ENCODE data around the gene CYP27B1. TPM values are rescaled to one million over a fixed set of nuclear protein-coding genes. Genes with fewer than 3 reads are reported as not detected.

Gene CYP27B1
- polyA plus RNA-seq, 3 donors: 3.0 to 4.2 TPM; not detected in 1

DNA sequence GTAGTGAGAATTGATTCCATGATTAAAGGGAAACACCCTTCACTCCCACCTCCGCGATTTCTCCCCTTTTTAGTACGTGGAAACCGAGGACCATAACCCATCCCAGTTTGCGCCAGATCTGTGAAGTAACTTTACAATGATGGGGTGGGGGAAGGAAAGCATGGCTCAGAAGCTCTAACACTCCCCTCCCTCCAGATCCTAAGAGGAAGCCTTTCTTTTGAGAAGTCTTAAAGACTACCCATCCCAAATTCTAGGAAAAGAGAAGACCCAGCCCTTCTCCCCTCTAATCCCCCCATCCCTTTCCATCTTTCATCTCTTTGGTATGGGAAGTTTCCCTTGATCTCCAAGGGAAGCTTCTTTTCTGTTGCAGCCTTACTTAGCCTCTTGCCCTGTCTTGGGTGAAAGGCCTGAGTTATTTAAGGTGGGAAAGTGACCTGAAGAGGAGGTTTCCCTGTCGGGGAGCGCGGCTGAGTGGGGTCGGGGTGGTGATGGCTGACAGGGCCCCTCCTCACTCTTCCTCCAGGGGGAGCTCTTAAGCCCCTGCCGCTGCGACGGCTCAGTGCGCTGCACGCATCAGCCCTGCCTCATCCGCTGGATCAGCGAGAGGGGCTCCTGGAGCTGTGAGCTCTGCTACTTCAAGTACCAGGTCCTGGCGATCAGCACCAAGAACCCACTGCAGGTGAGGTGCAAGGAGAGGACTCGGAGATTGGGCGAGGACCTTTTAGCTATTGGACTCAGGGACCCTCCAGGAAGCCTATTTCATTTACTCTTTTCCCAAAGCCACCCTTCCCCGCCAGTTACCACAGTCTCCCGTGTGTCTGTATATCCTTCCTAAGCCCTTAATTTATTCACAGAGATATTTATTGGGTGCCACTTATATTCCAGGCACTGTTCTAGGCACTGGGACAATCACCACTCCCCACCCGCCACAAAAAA lies 10.2 kb downstream of the CYP27B1 start:
- 36 to 55% (median 46%) methylated on average over 21 to 22 of the region's 22 CpGs for WGBS, 3 donors
- no peak overlapping the region for H3K27ac ChIP-seq (ENCODE audit: low read depth, low read length)

DNA sequence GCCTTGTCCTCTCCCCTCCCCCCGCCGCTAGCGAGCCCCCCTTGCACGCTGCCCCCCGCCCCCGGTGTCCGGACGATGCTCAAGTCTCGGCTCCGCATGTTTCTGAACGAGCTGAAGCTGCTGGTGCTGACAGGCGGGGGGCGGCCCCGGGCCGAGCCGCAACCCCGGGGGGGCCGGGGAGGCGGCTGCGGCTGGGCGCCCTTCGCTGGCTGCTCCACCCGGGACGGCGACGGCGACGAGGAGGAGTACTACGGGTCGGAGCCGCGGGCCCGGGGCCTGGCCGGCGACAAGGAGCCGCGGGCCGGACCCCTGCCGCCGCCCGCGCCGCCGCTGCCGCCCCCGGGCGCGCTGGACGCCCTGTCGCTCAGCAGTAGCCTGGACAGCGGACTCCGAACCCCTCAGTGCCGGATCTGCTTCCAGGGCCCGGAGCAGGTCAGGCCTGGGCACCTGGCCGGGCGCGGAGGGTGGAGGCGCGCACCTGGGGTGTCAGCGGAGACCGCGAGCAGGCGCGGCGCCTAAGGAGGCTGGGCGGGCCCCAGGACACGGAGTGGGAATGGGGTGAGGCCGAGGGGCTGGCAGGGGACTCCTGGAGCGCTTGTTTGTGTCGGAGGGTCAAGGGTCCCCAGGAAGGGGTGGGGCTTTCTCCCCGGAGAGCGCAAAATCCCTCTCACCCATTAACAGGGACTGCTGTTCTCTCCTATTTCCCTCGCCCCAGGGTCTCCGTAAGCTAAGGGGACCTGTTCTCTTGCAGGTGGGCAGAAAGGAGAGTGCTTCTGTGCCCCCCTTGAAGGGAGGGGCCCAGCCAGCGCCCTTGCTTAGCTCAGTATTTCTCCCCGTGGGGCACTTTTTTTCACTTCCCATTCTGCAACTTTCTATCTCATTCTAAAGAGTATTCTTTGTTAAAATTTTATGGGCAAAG lies 11.2 kb downstream of the CYP27B1 start:
- no peak overlapping the region for H3K27ac ChIP-seq (ENCODE audit: low read depth, low read length)
- 1 to 3% (median 1%) methylated on average over 58 to 75 of the region's 76 CpGs for WGBS, 3 donors

DNA sequence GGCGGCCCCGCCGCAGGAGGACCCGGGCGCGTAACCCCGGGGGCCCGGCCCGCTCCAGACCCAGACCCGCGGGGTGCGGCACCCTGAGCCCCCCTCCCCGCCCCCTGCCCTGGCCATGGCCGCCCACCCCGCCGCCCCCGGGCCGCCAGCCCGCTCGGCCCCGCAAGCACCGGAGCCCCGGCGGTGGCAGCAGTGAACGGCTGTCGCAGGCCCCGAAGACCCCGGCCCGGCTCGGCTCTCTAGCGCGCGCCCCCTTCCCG lies 11.8 kb downstream of the CYP27B1 start:
- WGBS, 3 donors: 0% methylated on average over 1 to 34 of the region's 34 CpGs
- H3K27ac ChIP-seq (ENCODE audit: low read depth, low read length): no peak overlapping the region

DNA sequence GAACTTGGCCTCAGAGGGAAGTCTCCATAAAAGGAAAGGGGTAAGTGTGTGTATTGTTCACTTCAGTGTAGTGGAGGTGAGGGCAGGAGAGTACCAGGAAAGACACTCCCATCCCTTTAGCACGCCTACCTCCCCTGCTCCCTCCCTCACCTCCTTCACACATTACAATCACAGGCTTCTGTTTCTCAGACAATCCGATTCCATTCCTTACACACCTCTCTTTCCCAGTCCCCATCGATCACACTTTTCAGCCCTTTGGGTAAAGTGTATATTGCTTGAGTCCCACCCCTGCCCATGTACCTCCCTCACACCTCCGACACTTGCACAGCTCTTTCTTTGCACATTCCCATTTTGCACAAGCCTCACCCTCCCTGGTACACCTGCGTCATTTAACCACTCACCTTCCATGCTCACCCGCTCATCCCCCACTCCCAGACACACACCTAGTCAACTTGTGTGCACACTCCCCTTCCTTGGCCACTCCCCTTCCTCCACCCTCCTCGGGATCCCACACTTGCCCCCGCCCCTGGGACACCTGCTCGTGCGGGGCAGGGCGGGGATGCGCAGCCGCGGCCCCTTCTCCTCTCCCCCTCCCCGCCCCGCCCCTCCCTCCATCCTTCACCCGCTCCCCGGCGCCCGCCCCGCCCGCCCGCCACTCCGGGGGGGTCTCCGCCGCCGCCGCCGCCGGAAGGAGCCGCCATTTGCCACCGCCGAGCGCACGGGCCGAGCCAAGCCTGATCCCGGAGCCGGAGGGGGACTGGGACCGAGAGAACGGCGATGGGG lies 12.3 kb downstream of the CYP27B1 start, which contains the start of gene MARCHF9:
MARCHF9 (plus strand) TSS at position 693 of the 783 bp plus-strand sequence. CDS start 426 bp downstream, outside the sequence.
- 1 to 2% (median 2%) methylated on average over 17 to 39 of the region's 41 CpGs for WGBS, 3 donors
- H3K27ac ChIP-seq (ENCODE audit: low read depth, low read length): no peak within 1 kb of the TSS

DNA sequence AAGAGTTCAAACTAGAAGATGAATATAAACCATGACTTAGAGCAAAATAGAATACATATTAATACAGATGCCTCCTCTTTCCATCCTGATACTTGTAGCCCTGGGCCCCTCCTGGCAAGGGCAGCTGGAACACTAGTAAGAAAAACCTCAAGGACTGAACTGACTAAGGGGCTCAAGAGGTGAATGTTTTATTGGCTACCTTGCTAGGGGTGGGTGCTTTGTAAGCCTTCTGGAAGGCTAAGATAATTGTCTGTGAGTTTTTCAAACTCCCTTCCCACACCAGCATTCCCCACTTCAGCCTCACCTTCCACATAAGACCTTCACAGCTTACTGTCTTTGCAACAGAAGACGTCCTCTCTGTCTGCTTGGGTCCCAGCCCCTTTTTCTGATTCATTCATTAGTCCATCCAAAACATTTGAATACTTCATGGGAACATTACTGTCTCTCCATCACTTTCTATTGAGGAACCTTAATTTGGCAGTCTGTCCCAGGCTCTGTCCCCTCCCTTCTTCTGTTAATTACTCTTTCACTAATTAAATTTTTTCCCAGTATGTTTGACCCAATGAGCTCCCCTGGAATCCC lies 13.0 kb downstream of the CYP27B1 start:
- H3K27ac ChIP-seq (ENCODE audit: low read depth, low read length): no peak overlapping the region
- 22 to 41% (median 40%) methylated on average over 1 of the region's 1 CpG for WGBS, 3 donors

DNA sequence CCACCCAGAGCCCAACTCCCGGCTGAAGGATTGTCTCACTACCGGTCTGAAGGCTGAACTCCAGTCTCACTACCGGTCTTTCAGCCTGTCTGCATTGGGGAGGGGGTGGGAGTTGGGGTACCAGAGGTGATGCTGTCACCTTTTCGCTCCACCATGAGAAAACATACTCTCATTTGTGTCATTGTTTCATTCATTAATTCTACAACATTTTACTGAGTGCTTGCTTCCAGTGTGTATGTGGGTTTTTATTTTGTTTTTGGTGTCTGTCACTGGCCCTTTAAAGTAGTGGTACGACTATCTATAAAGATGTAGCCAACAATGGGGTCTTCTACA lies 14.2 kb downstream of the CYP27B1 start:
- 1 to 3% (median 2%) methylated on average over 5 of the region's 5 CpGs for WGBS, 3 donors
- no peak overlapping the region for H3K27ac ChIP-seq (ENCODE audit: low read depth, low read length)

DNA sequence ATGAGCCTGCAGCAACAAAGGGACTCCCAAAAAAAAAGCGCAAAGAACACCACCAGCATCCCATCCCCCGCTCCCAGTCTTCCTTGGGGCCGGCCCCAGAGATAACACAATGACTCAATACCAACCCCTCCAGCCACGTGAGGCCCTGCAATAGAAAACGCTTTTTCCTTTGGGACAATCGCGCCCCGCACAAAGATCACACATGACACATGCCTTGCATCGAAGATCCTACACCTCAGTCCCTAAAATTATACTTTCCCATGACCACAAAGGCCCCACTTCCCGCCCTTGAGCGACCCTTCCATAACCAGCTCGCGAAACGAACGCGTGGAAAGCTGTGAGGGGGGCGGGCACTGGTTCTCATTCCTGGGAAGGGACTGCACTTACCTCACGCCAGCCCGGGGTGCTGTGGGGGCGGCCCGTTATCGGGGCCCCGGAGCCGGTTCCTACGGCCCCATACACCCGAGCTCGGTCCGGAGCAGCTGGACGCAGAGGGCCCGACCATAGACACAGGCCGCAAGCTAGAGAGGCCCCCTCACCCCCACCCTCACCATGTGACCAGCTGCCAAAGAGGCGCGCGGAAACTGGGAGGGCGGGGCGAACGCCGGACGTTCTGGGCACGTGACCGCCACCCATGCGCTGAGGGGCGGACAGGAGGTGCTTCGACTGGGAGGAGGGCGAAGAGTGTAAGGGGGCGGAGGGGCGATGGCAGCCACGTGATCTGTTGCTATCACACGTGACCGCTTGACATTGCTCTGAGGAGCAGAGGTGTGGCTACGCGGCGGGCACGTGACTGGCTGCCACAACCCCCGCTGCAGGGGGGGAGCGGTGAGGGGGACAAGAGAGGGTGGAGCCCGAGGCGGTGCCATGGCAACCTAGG lies 14.8 kb downstream of the CYP27B1 start, which contains the start of gene CDK4:
CDK4 (minus strand) TSS at position 523 of the 880 bp plus-strand sequence. CDS start 593 bp downstream, outside the sequence.
- WGBS, 3 donors: 0 to 1% (median 1%) methylated on average over 58 of the region's 58 CpGs
- H3K27ac ChIP-seq (ENCODE audit: low read depth, low read length): no peak within 1 kb of the TSS

DNA sequence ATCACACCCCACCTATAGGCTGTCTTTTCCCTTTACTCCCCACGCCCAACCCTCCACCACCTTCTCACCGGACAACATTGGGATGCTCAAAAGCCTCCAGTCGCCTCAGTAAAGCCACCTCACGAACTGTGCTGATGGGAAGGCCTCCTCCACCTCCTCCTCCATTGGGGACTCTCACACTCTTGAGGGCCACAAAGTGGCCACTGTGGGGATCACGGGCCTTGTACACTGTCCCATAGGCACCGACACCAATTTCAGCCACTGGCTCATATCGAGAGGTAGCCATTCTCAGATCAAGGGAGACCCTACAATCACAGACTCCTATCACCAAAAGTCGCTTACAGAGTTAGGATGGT lies 15.5 kb downstream of the CYP27B1 start:
- 9 to 10% (median 9%) methylated on average over 8 of the region's 8 CpGs for WGBS, 3 donors
- H3K27ac ChIP-seq (ENCODE audit: low read depth, low read length): no peak overlapping the region

DNA sequence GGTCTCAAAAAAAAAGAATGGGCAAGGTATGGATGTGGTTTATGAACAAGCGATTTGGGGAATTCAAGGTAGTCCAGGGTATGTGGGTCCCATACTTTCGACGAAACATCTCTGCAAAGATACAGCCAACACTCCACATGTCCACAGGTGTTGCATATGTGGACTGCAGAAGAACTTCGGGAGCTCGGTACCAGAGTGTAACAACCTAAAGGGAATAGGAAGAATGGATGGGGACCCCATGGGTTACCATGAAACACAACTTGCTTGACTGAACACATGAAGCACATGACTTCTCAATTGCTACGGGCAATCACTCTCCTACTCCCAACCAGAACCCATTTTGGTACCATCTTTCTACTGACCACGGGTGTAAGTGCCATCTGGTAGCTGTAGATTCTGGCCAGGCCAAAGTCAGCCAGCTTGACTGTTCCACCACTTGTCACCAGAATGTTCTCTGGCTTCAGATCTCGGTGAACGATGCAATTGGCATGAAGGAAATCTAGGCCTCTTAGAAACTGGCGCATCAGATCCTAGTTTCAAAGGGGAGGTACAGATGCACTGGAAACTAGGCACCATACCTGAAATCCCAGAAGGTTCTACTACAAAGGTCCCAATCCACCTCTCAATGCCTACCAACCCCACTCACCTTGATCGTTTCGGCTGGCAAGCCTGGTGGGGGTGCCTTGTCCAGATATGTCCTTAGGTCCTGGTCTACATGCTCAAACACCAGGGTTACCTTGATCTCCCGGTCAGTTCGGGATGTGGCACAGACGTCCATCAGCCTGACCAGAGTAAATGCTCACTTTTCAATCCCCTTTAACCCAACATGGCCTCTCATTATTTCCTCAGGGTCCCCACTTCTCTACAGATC lies 16.1 kb downstream of the CYP27B1 start:
- no peak overlapping the region for H3K27ac ChIP-seq (ENCODE audit: low read depth, low read length)

DNA sequence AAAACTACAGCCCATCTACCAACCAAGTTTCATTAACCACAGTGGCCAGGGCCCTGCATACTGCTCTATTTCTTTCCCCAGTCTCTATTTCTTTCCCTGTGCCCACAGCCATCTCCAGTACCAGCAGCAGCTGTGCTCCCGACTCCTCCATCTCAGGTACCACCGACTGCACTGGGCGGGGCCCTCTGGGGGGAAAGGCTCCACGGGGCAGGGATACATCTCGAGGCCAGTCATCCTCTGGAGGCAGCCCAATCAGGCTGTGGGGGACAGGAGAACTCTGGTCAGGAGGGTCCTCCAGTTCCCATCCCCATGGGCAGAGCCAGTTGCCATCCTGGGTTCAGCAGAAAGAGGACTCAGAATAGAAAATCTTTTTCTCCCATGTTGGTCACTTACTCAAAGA lies 17.8 kb downstream of the CYP27B1 start:
- H3K27ac ChIP-seq (ENCODE audit: low read depth, low read length): no peak overlapping the region
- 89 to 96% (median 92%) methylated on average over 5 of the region's 5 CpGs for WGBS, 3 donors

More for the DNA sequence above, 16.1 kb downstream of the CYP27B1 start:
- 89 to 91% (median 89%) methylated on average over 15 of the region's 15 CpGs for WGBS, 3 donors

DNA sequence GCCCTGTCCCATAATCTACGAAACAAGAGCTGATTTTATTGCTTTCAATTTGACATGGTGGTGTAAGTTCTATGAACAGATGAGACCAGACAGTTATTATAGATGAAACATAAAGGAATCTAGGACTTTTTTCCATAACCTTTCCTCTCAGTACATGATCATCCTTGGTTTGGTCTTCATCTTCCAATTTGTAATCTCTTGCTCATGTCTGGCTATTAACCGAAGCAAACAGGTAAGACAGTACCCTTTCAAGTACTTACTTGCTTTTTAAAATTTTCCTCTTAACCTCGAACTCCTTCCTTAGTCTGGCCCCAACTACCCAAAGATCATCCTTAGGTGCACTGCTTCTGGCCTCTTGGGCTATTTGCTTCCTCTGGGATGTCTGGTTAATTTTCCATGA lies 20.9 kb downstream of the CYP27B1 start:
- WGBS, 3 donors: 88 to 92% (median 88%) methylated on average over 3 of the region's 3 CpGs
- peak overlapping the region; percentile 96 for H3K27ac ChIP-seq (ENCODE audit: low read depth, low read length)

DNA sequence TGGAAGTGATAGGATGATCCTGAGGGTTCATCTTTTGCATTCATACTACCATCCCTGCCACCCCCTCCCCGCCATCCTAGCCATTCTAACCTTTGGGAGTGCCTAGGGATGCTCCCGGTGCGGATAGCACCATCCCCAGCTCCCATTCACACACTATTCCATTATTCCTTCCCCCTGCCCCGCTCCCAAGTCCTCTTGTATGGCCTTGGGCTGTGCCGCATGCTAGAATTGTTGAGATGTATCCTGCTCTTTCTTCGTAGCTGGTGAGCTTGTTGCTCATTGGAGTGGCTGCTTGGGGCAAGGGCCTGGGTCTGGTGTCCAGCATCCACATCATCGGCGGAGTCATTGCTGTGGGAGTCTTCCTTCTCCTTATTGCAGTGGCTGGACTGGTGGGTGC lies 21.4 kb downstream of the CYP27B1 start:
- WGBS, 3 donors: 30 to 45% (median 36%) methylated on average over 8 of the region's 8 CpGs

DNA sequence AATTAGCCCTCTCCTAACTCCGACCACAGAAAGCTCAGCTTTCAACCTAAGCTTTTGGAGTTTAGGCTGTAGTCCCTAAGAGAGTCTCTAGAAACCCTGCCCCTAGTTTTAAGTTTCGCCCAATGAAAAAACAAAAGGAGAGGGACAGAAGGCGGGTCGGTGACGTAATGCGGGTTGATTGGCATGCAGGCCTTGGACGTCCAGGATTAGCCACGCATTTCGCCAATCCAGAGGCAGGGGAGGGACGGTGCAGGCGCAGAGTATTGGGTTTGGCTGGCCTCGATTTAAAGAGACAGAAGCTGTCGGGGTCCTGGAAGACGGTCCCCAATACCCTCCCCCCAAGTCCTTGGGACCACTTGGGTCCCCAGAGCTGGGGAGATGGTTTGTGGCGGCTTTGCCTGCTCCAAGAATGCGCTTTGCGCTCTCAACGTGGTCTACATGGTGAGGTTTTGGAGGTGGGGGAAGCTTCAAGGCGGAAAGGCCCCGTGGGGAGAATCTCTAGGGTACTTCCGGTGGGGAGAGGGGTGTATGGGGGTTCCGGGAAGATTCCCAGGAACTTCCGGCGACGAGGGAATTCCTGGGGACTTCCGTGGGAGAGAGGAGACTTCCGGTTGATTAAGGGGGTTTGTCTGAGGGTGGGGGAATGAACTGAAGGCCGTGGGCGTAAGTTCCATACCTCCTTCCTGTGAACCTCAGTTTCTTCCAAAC lies 21.9 kb downstream of the CYP27B1 start, which contains the start of gene TSPAN31:
TSPAN31 (plus strand) TSS at position 263 of the 708 bp plus-strand sequence; CDS start at position 379, 116 bp downstream.
- 0 to 1% (median 0%) methylated on average over 29 of the region's 29 CpGs for WGBS, 3 donors
- peak within 1 kb of the TSS; percentile 96 for H3K27ac ChIP-seq (ENCODE audit: low read depth, low read length)

More for the DNA sequence above, 21.4 kb downstream of the CYP27B1 start:
- H3K27ac ChIP-seq (ENCODE audit: low read depth, low read length): peak overlapping the region; percentile 96

DNA sequence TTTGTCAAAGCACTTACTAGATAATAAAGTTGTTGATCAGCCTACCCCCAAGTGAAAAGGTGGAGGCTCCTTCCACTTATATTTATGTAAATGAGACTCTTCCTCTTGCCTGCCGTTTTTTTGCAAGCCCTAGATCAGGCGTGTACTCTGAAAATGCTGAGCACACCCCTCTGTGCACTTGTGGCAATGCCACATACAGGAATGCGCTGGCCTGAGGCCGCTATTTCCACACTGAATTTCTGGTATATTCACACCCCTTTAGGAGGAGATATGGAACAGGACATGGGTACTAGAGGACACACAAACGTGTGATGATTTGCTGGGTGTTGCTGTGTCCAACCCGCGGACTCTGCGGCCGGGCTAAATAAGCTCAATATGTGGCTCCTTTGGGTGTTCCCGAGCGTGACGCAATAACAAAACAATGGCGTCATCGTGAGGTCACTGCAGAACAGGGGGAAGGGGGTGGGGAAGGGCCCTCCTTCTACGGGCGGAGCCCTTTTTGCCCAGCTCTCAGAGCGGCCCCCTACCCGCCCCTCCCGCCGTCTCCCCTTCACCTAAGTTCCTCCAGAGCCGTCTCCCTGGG lies 22.6 kb downstream of the CYP27B1 start:
- 6 to 10% (median 8%) methylated on average over 21 of the region's 21 CpGs for WGBS, 3 donors

DNA sequence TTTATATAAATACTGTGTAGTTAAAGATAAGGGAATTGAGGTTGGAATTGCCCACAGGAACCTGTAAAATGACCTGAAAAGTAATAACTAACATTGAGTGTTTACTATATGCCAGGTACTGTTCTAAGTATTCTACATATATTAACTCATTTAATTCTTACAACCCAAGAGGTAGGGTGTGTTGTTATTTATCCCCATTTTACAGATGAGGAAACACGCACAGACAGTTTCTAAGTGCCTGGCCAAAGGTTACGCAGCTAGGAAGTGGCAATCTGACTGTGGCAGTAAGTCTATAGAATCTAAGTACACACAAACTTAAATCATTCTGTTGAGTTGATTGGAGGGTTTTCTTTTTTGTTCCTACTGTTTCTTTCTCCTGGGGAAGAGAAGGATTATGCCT lies 23.1 kb downstream of the CYP27B1 start:
- H3K27ac ChIP-seq (ENCODE audit: low read depth, low read length): no peak overlapping the region

More for the DNA sequence above, 22.6 kb downstream of the CYP27B1 start:
- no peak overlapping the region for H3K27ac ChIP-seq (ENCODE audit: low read depth, low read length)

More for the DNA sequence above, 23.1 kb downstream of the CYP27B1 start:
- 78 to 84% (median 79%) methylated on average over 2 of the region's 2 CpGs for WGBS, 3 donors
